NCI-H345 treated with DMSO at 0.1 percent for 48 hours (cell line): Measurements from ENCODE around the gene BASP1.
"Not testable (repeated sequence)": the region's sequence is repeated elsewhere in the genome, so short reads cannot be mapped to it uniquely, and the experiment has no call there.

ENCODE experiments used
- DNase-seq: peaks from one replicate; lab custom pipeline; 2025; ENCODE audit not compliant: unreplicated experiment; lab: John Stamatoyannopoulos, UW

Gene BASP1

DNA sequence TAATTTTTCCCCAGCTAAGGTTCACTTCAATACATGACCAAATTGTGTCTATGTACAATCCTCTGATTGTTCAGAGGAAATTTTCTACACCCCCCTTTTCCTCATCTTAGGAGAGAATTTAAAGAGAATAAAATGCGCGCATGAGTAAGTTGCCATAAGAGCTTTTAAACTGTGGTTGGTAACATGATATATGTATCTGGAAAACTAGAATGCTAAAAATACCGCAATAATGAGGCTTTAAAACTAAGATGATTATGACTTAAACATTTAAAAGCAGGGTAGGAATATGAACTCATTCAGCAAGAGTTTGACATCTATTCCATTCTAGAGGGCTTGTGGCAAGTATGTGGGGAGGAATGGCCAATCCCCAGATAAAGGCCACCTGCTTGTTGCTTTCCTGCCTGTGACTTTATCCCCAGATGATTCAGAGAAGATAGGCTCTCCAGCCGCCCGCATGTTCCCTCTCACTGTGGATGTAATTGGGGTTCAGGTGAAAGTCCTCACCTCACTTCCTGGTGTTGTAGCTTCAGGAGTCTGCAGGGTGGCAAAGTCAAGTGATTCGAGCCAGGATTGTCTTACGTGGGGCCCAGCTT, 26.5 kb upstream of the BASP1 start:
- no peak for DNase-seq

DNA sequence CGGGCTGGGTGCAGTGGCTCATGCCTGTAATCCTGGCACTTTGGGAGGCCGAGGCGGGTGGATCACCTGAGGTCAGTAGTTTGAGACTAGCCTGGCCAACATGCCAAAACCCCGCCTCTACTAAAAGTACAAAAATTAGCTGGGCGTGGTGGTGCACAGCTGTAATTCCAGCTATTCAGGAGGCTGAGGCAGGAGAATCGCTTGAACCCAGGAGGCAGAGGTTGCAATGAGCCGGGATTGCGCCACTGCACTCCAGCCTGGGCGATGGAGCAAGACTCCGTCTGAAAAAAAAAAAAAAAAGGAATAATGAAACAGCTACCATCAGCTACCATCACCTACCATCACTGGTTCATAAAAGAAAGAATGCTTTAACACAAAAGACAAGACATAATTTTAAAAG, 25.9 kb upstream of the BASP1 start:
- DNase-seq: not testable (repeated sequence)

DNA sequence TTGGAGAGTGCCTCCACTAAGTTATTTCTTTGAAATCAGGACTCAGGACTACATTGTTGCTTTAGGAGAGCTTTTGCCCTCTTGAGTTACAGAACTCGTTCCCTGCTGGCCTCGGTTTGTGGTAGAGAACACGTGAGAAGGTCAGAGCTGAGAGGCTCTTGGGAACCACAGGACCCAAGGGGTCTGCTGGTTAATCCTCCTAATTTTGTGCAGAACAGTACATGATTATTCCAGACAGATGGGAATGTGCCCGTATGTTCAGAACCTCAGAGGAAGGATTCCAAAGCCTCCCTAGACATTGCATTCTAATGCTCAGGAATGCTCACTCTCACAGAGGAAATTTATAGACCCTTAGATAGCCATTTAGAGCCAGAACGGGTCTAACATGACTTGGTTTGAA, 25.2 kb upstream of the BASP1 start:
- no peak for DNase-seq

DNA sequence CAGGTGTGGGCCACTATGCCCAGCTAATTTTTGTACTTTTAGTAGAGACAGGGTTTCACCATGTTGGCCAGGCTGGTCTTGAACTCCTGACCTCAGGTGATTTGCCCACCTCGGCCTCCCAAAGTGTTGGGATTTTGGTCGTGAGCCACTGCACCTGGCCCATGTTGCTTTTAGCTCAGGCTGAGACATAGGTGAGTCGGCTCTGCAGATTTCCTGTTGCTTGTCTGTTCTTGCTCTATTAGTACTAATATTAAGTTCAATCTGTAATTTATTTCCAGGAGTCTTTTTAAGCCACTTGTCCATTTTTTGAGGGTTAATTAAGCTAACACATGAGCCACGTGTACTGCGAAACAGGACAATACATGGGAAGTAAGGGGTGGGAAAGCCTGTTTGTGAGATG, 21.4 kb upstream of the BASP1 start:
- no peak for DNase-seq

DNA sequence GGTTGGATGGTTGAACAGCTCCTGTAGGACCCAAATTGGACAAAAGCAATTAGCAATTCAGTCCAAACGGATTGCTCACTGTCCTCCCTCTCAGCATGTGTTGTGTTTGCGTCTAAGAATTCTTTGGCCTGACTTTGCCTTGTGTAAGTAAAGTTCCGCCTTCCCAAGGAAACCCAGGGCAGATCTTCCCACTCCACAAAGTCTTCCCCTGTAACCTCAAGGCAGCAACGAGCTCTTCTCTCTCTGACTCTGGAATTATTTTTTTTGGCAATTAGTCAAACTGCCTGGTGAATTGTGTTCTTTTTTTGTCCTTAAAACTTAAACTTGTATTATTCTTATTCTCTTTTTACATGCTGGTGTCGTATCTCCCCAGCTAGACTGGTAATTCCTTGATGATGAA, 20.7 kb upstream of the BASP1 start:
- no peak for DNase-seq

DNA sequence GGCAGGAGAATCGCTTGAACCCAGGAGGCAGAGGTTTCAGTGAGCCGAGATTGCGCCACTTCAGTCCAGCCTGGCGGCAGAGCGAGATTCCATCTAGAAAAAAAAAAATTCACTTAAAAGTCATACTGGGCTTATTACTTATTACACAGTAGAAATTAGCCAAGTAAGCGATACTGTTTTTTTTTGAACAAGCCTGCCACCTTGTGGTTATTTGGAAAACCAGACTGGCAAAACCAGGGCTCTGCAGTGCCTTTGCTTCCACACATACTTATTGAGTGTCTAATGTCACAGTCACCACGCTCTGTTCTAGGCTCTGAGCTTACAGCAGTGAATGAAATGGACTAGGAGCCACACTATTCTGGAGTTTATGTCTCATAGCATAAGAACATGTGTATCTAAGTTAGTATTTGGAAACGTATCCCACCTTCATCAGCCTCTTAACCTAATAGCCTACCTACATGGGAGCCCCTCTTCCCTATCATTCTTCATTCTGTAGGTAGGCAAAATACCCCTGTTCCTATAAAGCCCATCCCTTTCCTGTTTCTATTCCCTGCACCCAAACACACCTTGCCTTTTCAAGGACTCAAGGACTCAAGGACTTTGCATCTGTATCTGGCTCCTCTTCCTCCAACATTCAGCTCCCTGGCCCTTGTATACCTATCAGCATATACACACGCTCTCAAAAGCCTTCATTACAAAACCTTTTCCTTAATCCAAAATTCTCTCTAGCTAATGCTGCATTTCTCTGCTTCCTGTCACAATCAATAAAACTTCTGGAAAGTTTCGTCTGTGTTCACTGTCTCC, 13.9 kb upstream of the BASP1 start:
- peak; percentile 23 for DNase-seq

DNA sequence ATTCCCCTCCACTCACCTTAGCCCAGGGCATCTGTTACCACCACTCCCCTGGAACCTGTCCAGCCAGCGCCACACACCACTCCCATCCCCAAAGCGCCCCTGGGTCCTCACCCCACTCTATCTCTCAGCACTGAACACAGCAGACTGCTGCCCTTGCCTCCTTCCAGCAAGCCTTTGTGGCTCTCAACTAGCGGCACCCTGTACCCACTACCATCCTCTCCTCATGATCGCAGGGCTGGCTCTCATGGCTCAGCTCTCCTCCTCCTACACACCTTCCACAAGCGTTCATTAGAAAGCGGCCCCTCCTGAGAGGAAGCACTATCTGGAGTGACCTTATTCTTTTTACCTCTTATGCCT, 13.3 kb upstream of the BASP1 start:
- no peak for DNase-seq

DNA sequence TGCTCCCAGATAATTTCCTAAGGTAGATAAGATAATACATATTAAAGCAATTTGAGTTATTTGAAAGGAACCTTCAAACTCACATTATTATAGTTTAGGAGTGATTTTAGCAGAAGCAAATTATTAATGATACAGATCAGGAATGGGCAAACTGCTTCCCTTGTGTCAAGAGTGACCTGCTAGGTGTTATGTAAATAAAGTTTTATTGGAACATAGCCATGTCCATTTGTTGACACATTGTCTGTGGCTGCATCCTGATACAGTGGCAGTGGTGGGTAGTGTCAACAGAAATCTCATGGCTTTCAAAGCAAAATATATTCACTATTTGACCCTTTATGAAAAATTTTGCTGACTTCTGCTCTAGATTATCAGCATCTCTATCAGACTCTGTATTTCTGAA, 11.4 kb upstream of the BASP1 start:
- DNase-seq: no peak

DNA sequence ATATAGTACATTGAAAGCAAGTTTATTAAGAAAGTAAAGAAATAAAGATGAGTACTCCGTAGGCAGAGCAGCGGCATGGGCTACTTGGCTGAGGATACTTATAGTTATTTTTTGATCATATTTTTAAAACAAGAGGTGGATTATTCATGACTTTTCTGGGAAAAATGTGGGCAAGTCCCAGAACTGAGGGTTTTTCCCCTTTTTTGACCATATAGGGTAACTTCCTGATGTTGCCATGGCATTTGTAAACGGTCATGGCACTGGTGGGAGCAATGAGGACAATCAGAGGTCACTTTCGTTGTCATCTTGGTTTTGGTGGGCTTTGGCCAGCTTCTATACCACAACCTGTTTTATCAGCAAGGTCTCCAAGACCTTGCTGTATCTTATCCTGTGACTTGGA, 5.2 kb upstream of the BASP1 start:
- no peak for DNase-seq

DNA sequence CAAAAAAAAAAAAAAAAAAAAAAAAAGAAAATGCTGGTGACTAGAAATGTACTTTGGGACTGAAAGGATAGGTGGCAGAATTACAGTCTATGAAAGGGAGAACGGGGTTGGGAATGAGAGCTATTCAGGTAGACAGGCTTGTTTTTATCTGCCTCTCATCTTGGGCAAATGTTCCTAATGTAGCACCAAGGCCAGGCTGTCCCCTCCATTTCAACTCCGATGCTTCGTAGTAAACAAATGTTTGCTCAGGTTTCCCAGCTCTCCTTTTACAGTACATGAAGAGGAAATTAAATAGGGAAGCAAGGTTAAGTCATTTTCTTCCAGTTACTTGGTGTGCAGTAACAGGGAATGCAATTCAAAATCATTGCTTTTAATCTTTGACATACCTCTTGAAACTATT, 4.4 kb upstream of the BASP1 start:
- DNase-seq: no peak

DNA sequence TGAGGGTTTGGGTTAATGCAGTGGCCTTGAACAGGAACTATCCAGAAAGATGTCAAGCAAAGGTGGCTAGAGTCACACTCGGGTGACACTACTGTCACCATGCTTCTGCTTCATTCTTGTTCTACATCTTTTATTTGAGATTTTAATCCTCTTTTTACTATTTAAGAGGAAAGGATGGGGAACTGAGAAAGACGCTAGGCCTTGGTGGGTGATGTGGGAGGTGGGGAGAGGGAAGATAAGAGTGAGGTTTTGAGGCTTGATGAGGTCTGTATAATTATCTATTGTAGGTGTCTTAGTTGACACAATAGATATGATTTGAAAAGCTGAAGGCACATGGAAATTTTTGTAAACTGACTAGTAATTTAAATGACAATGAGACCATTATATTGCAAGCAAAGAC, 3.5 kb upstream of the BASP1 start:
- DNase-seq: no peak

DNA sequence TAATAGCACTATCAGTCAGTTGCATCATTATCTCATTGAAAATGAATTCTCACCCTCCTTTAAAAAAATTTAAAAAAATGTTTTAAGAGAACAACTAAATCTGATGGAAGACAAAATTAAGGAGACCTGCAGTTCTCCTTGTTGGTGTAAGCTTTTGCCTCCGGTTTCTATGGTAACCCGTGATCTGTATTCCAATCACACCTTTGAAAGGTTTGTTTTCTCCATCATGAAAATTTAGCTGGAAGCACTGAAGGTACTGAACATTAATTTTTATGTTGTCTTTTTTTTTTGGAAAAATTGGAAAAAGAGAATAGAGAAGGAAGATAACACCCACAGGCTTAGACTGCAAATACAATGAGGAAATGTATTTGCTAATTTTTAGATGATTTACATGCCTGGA, 2.5 kb upstream of the BASP1 start:
- no peak for DNase-seq

DNA sequence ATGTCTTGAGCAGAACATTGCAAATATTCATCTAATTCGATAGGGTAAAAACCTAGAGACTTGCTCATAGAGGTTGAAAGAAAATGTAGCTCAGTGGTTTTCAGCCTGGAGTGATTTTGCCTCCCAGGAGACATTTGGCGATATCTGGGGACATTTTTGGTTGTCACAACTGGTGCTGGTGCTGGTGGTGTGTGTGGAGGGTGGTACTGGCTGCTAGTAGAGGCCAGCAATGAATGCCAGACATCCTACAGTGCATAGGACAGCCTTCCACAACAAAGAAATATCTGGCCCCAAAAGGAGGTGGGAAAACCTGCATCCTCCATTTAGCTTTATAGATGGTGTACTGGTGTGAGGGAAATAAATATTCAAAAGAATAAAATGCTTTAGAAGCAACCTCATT, 2.1 kb upstream of the BASP1 start:
- DNase-seq: no peak

DNA sequence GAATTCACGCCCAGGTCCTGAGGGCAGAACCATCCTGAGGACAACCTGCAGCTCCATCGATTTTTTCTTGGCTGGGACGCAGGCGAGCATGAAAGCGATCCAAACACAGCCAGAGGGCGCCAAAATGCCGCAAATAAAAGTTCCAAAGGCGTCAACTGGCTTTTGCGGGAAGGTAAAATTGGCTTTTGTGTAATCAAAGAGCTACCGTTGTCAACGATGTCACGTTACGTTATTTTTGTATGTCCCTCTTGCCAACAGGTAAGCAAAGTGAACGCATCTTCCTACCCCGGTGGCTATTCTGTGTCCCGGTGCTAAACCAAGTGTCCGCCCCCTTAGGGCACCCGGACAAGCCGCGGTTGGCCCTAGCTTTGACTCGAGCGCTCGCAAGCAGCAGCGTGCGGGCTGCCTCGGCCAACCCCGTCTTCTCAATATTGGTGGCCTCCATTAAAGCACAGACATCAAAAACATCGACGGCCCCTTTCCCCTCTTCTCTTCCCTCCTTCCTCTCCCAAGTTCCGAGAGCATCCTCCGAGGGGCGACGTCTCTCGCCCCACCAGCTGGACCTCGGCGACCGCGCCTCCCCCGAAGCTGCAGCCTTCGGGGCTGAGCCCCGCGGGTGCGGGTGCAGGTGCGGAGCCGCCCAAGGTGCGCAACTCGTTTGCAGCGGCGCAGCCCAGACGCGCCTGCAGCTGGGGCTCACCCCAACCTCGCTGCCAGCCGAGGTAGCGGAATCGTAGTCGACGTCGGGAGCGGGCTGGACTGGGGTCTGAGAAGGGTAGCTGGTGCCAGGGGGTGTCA, 1.1 kb upstream of the BASP1 start:
- DNase-seq: peak; percentile 97

DNA sequence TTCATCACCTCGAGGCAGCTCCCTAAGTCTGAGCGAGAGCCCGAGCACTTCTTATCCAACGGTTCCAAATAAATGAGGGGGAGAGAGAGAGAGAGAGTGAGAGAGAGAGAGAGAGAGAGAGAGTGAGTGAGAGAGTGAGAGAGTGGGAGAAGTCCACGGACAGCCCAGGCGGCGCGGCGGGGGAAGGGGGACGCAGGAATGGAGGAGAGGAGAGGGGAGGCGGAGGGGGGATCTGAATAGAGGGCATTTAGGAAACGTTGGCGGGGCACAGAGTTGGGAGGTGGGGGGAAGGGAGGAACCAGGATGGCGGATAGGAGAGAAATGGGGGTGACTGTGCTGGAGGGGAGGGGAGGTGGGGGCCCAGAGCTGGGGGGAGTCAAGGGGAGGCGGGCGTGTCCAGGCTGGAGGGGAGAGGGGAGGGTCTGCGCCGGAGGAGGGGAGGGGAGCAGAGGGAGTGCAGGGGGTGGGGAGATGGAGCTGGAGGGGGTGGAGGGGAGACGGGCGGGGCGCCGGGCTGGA, 398 bp upstream of the BASP1 start:
- no peak for DNase-seq

DNA sequence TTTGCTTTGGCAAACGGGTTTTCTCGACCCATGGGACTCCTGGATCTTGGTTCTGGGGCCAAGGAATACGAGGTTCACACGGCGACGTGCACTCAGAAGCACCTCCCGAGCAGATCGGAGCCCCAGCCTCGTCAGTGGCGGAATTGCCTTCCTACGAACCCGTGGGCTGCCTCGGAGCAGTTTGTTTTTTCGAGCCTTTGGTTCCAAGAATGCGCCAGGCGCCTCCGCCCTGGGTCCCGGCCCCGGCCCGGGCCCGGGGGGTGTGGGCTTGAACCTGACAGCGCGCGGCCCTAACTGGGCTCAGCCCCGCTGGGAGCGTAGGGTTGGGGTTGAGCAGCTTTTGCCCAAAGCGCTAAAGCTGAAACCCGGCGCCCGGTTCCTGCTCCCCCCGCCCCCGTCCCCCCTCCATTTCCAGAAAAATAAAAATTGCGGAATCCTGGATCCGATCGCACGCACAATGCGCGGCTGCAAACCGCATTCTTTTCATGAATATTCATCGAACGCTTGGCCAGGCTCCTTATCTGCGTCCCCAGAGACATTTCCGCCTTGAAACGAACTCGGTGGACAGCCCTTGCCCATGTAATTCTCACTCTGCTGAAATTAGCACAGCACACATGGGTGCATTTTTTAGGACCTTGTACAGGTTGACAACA, 1.0 kb downstream of the BASP1 start:
- no peak for DNase-seq

DNA sequence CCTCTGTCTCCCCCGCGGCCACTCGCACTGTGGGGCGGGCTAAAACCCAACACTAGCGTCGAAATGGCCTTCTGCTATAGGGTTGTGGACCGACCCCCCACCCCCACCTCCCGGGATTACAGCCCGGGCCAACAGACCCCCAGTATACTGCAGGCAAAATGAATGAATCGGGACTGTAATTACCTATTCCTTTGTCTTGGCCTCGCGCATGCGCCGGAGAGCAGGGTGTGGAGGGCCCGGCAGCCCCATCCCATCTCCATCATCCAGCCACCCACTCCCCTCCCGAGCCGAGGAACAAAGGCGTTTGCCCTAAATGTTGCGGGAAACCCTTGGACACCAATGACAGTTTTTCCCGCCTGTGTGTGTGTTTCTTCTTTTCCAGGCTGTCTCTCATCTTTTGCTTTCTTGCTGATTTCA, 1.6 kb downstream of the BASP1 start:
- peak; percentile 78 for DNase-seq

DNA sequence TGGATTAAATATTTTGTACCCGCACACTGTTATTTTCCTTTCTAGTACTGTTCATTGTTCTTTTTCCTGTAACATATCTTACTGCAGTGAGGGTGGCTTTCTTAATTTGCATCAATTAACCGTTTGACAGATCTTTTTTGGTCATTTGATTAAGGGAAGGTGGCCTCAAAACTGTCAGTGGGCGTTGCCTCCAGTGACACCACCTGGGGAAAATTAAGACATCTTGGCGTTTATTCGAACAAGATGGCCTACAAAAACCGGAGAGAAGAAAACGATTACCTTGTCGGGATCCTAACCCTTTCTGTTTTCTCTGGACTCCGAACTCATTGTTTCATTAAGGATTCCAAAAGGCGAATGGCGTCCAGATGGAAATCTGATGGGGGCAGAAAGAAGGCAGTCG, 2.0 kb downstream of the BASP1 start:
- no peak for DNase-seq

DNA sequence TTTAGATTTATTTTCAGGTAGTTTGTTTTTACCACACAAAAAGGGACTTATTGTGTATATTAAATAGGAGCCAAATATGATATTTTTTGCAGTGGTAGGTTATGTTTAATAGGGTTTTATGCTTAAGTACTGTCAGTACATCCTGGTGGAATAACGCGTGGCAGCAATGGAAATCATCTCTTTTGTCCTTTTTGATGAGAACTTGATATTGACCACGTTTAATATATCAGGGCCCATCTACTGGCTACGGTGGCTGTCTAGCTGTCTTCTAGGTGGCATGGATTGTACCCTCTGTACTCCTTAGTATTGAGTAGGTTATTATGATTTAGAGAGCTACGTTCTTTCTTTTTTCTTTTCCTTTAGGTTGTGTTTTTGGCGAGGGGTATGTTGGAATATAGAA, 2.6 kb downstream of the BASP1 start:
- DNase-seq: no peak

DNA sequence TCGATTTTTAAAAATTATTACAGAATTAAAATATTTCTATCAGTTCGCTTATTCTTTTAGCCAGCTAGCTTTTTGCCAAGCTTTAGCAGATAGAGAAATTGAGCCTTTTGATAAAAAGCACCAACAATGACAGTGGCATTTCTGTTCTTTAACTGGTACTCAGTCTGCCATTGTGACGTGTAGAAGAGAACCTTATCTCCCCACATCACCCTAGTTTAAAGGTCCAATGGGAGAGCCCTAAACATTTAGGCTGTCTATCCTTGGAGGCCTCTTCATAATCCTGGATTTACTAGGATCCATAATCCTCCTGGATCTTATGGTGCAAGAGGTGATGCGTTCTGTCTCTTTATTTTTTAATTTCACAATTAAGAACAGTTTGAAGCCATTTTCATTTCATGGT, 3.0 kb downstream of the BASP1 start:
- DNase-seq: no peak

DNA sequence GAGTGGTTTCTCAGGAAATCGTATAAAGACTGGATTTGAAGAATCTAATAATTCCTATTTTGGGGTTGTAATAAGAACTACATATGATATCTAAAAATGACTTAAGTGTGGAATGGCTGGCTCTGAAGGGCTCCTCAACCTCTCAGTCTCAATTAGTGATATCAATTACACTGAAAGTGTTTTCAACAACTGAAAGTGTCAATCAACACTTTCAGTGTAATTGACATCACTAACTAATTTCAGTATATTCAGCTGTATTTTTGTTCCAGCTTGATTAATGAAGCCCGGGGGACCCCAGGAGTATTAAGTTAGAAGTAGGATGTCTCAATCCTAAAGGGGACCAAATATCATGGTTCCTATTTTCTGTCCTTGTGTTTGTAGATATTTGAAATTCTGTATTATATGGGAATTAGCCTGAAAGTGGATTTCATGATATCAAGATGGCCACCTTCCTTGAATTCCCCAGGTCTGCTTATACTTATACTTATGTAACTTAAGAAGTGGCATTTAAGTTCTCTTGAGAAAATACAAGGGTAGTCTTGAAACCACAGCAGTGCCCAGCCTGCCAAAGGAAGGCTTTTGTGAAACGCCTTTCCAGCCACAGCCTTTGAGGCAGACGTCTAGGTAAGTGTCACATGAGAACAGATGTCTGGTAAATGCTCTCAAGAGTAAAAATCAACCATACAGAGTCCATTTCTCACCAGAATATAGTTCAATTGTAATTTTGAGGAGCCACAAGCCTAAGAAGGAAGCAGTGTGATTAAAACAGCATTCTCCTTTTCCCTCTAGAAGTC, 4.6 kb downstream of the BASP1 start:
- DNase-seq: no peak
